ENCODE data around the gene SLC17A7. TPM values are rescaled to one million over a fixed set of nuclear protein-coding genes. Genes with fewer than 3 reads are reported as not detected.

Gene SLC17A7
- total RNA-seq, 1 experiment from 2014 or later = 1.8 TPM

- TF ChIP-seq ATF3 (IDR thresholded peaks at IDR 0.05) (no peak), TCF7L2 (IDR thresholded peaks at IDR 0.05; ENCODE audit: borderline replicate concordance, extremely low read depth, insufficient read depth, insufficient read length) (no peak), EGR1 (IDR thresholded peaks at IDR 0.05; ENCODE audit: low read depth) (no peak), CBX3 (IDR thresholded peaks at IDR 0.05; ENCODE audit: low read depth) (no peak), EZH2 (IDR thresholded peaks at IDR 0.05) (no peak), JUND (IDR thresholded peaks at IDR 0.05) (no peak), ELF1 (IDR thresholded peaks at IDR 0.05; ENCODE audit: borderline replicate concordance, low read depth) (no peak), RAD21 (IDR thresholded peaks at IDR 0.05; ENCODE audit: low read depth) (no peak), SRF (IDR thresholded peaks at IDR 0.05; ENCODE audit: low read depth) (no peak)
- TF ChIP-seq, protein P1, sequence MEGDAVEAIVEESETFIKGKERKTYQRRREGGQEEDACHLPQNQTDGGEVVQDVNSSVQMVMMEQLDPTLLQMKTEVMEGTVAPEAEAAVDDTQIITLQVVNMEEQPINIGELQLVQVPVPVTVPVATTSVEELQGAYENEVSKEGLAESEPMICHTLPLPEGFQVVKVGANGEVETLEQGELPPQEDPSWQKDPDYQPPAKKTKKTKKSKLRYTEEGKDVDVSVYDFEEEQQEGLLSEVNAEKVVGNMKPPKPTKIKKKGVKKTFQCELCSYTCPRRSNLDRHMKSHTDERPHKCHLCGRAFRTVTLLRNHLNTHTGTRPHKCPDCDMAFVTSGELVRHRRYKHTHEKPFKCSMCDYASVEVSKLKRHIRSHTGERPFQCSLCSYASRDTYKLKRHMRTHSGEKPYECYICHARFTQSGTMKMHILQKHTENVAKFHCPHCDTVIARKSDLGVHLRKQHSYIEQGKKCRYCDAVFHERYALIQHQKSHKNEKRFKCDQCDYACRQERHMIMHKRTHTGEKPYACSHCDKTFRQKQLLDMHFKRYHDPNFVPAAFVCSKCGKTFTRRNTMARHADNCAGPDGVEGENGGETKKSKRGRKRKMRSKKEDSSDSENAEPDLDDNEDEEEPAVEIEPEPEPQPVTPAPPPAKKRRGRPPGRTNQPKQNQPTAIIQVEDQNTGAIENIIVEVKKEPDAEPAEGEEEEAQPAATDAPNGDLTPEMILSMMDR (IDR thresholded peaks at IDR 0.05 in 2 of 3, conservative IDR thresholded peaks at IDR 0.05 in 1 of 3; ENCODE audit: borderline replicate concordance in 1 of 3, insufficient read depth in 1 of 3, low read depth in 2 of 3, low read length in 2 of 3) = no peak
Measured at GRCh38 chr19:49380391-49380790, 60.9 kb downstream of the SLC17A7 start.

More at GRCh38 chr19:49380391-49380790, 60.9 kb downstream of the SLC17A7 start:
- RAD21 ChIA-PET (ENCODE audit: low non-redundant PET in 1 of 2, low total read pairs in 2 of 2, uncharacterized antibody in 2 of 2, unreplicated experiment in 2 of 2) = no interaction called here
- ATAC-seq = no peak
- Histone ChIP-seq H3K27me3 (ENCODE audit: insufficient read depth, low read length) (no peaks in the 10 kb centered on the region), H3K9me2 (ENCODE audit: insufficient read depth) (no peaks in the 10 kb centered on the region), H3K27ac (ENCODE audit: low read depth, low read length) (no peak overlapping the region), H3K9ac (ENCODE audit: low read length) (no peak overlapping the region), H3K36me3 (ENCODE audit: control insufficient read depth in 1 of 2, insufficient read depth in 2 of 2, low read length in 2 of 2) (no peaks in the 10 kb centered on the region), H3K4me3 (replicated peaks in 1 of 2; ENCODE audit: low read depth in 1 of 2, low read length in 2 of 2) (no peak overlapping the region), H3K4me1 (ENCODE audit: control insufficient read depth in 1 of 2, insufficient read depth in 2 of 2, low read length in 2 of 2) (no peaks in the 10 kb centered on the region), H2AFZ (ENCODE audit: low read depth, low read length, poor library complexity, severe bottlenecking) (no peak overlapping the region), H4K20me1 (ENCODE audit: insufficient read depth) (no peaks in the 10 kb centered on the region), H3K4me2 (ENCODE audit: low read length) (no peak overlapping the region), H3K9me3 (ENCODE audit: control insufficient read depth in 1 of 2, insufficient read depth in 1 of 2, low read depth in 1 of 2, low read length in 2 of 2) (peaks cover 6 to 7% of the 10 kb centered on the region in 2 experiments), H3K79me2 (ENCODE audit: insufficient read depth, low read length) (no peaks in the 10 kb centered on the region)
- BruUV-seq (replicated peaks) = no TSS peak
- intact Hi-C loops (cut with micrococcal nuclease) = no loop called here
- CTCF ChIA-PET = interaction anchor here (0.9 kb wide), 1 partner anchor 11 kb away, joined by 3 read pairs; no protein-coding TSS in a partner anchor
- DNase-seq (ENCODE audit: low read depth, low spot score) = no peak
- POLR2A ChIA-PET = no interaction called here

Other genes starting within 250 kb of the SLC17A7 start
- gene SLC6A16, start 116.3 kb downstream of the SLC17A7 start, total RNA-seq (2021; ENCODE audit: unreplicated experiment) = 5.0 TPM
- gene CD37, start 106.1 kb downstream of the SLC17A7 start, total RNA-seq (2021; ENCODE audit: unreplicated experiment) = 0.76 TPM
- gene TEAD2, start 79.1 kb downstream of the SLC17A7 start, total RNA-seq (2021; ENCODE audit: unreplicated experiment) = 31.9 TPM
- gene DKKL1, start 77.7 kb downstream of the SLC17A7 start, total RNA-seq (2021; ENCODE audit: unreplicated experiment) = 1.0 TPM
- not detected for gene KASH5, start 53.3 kb downstream of the SLC17A7 start, total RNA-seq (2021; ENCODE audit: unreplicated experiment)
- 9.5 TPM for gene PTH2, start 18.1 kb downstream of the SLC17A7 start, total RNA-seq (2021; ENCODE audit: unreplicated experiment)
- 2.6 TPM for gene GFY, start 16.1 kb downstream of the SLC17A7 start, total RNA-seq (2021; ENCODE audit: unreplicated experiment)
- gene PIH1D1, start 10.3 kb upstream of the SLC17A7 start, total RNA-seq (2021; ENCODE audit: unreplicated experiment) = 152 TPM
- 22.8 TPM for gene ALDH16A1, start 11.7 kb upstream of the SLC17A7 start, total RNA-seq (2021; ENCODE audit: unreplicated experiment)
- gene FLT3LG, start 32.7 kb upstream of the SLC17A7 start, total RNA-seq (2021; ENCODE audit: unreplicated experiment) = 3.8 TPM
- gene RPL13A, start 46.1 kb upstream of the SLC17A7 start, total RNA-seq (2021; ENCODE audit: unreplicated experiment) = 3,719 TPM
- gene RPS11, start 54.9 kb upstream of the SLC17A7 start, total RNA-seq (2021; ENCODE audit: unreplicated experiment) = 2,353 TPM
- gene FCGRT, start 71.1 kb upstream of the SLC17A7 start, total RNA-seq (2021; ENCODE audit: unreplicated experiment) = 1.8 TPM
- gene RCN3, start 86.5 kb upstream of the SLC17A7 start, total RNA-seq (2021; ENCODE audit: unreplicated experiment) = 0.39 TPM
- gene NOSIP, start 139.0 kb upstream of the SLC17A7 start, total RNA-seq (2021; ENCODE audit: unreplicated experiment) = 133 TPM
- gene PRRG2, start 139.8 kb upstream of the SLC17A7 start, total RNA-seq (2021; ENCODE audit: unreplicated experiment) = 6.2 TPM
- gene PRR12, start 149.7 kb upstream of the SLC17A7 start, total RNA-seq (2021; ENCODE audit: unreplicated experiment) = 26.9 TPM
- 55.9 TPM for gene RRAS, start 198.6 kb upstream of the SLC17A7 start, total RNA-seq (2021; ENCODE audit: unreplicated experiment)
- 96.8 TPM for gene SCAF1, start 200.7 kb upstream of the SLC17A7 start, total RNA-seq (2021; ENCODE audit: unreplicated experiment)
- 129 TPM for gene IRF3, start 224.3 kb upstream of the SLC17A7 start, total RNA-seq (2021; ENCODE audit: unreplicated experiment)
- 93.9 TPM for gene BCL2L12, start 224.4 kb upstream of the SLC17A7 start, total RNA-seq (2021; ENCODE audit: unreplicated experiment)
- gene PRMT1, start 235.7 kb upstream of the SLC17A7 start, total RNA-seq (2021; ENCODE audit: unreplicated experiment) = 428 TPM
- 12.1 TPM for gene ADM5, start 248.1 kb upstream of the SLC17A7 start, total RNA-seq (2021; ENCODE audit: unreplicated experiment)
- 12.0 TPM for gene CPT1C, start 249.6 kb upstream of the SLC17A7 start, total RNA-seq (2021; ENCODE audit: unreplicated experiment)